Kidney epithelial cell (primary cell): ENCODE measurements around the gene SLC35E4. TPM values are rescaled to one million over a fixed set of nuclear protein-coding genes. Genes with fewer than 3 reads are reported as not detected.

Source experiments
- DNase-seq: peaks from one replicate; pipeline ENCODE4 v3.0.0-alpha.2; 2010; ENCODE audit warnings: low read depth
- H3K27me3 ChIP-seq: 2 replicates; pipeline ENCODE4 v1.6.0; 2011; ENCODE audit warnings: low read length; ENCODE audit not compliant: control insufficient read depth, insufficient read depth
- H3K36me3 ChIP-seq: 2 replicates; pipeline ENCODE4 v1.5.1; 2011; ENCODE audit warnings: low read length; ENCODE audit not compliant: control insufficient read depth, insufficient read depth
- H3K4me3 ChIP-seq: 2 replicates; pipeline ENCODE4 v1.5.1; 2011; ENCODE audit warnings: low read depth, mild to moderate bottlenecking, control low read depth, low read length
- total RNA-seq: library from RNA; depleted of rRNA; stranded (reverse); fragments of >200 nt; gene quantifications from 2 replicates; pipeline ENCODE4 v1.2.3, GENCODE V29; 2015
- TF ChIP-seq, protein P1 (sequence below): IDR thresholded peaks from 2 replicates; pipeline ENCODE4 v1.5.1; 2011; ENCODE audit warnings: mild to moderate bottlenecking, moderate library complexity, low read length, control low read depth, inconsistent platforms; ENCODE audit not compliant: insufficient read depth, poor library complexity, severe bottlenecking

Gene SLC35E4
- total RNA-seq, 1 donor from 2014 or later, result 8.3 TPM

DNA sequence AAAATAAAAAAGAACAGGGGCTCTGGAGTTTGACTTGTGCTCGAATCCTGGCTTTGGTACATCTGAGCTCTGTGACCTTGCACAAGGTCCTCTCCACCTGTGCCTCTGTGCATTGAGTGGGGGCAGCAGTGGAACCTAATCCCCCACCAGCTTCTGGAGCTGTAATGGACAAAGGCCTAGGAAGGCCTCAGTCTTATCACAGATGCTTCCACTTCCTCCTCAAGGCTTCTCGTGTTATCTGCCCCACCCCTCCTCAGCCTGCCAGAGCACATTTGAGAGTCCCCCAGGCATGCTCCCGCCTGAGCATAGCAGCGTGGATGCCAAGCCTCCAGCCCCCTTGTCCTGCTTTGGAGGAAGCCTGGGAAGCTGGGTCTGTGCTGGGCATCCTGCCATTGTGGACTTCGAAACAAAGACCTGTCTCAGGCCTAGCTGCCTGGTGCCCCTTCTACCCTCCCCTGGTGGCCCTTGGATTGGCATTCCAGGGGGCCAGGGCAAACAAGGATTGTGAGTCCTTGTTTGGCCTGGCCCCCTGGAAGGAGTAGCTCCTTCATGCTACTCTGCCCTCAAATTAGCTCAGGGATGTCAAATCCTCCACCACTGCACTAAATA is 15.0 kb downstream of the SLC35E4 start:
- TF ChIP-seq, protein P1, sequence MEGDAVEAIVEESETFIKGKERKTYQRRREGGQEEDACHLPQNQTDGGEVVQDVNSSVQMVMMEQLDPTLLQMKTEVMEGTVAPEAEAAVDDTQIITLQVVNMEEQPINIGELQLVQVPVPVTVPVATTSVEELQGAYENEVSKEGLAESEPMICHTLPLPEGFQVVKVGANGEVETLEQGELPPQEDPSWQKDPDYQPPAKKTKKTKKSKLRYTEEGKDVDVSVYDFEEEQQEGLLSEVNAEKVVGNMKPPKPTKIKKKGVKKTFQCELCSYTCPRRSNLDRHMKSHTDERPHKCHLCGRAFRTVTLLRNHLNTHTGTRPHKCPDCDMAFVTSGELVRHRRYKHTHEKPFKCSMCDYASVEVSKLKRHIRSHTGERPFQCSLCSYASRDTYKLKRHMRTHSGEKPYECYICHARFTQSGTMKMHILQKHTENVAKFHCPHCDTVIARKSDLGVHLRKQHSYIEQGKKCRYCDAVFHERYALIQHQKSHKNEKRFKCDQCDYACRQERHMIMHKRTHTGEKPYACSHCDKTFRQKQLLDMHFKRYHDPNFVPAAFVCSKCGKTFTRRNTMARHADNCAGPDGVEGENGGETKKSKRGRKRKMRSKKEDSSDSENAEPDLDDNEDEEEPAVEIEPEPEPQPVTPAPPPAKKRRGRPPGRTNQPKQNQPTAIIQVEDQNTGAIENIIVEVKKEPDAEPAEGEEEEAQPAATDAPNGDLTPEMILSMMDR, result no peak
- Histone ChIP-seq H3K27me3 (no peaks in the 10 kb centered on the region), H3K36me3 (no peaks in the 10 kb centered on the region), H3K4me3 (no peak overlapping the region)
- DNase-seq, result no peak

DNA sequence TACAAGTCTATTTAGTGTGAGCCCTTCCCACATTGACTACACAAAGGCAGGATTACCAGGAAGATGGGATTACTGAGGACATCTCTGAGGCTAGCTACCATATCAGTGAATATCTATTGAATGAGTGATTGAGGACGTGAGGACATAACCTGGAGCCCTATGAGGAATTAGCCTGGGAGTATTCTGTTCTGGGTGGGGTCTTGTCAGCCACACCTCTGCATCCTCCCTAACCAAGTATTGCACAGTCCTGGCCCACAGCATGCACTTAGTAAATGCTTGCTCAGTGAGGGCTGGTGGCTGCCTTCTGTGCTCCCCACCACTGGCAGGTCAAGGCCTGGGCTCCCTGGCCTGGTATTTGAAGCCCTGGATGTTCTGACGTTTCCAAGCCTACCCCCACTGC is 17.3 kb downstream of the SLC35E4 start:
- Histone ChIP-seq H3K27me3 (no peaks in the 10 kb centered on the region), H3K36me3 (no peaks in the 10 kb centered on the region), H3K4me3 (no peak overlapping the region)
- TF ChIP-seq, protein P1, result no peak
- DNase-seq, result no peak

DNA sequence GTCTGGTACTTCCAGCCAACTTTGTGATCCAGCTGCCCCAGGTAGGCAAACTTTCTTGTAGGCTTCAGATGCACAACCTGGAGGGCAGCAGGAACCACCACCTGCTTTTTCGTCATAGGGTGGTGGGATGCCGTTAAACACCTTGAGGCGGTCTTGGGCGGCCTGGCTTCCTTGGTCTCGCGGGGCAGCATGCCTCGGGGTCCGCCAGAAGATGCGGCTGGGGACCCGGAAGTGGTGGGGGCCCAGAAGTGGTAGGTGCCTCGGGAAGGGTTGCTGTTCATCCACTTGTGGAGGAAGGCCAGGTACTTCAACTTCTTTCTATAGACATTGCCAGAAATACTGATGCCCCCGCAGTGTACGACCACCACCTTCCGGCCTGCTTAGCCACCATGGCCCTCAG is 18.8 kb downstream of the SLC35E4 start:
- no peak for DNase-seq
- Histone ChIP-seq H3K4me3 (no peak overlapping the region), H3K36me3 (no peaks in the 10 kb centered on the region), H3K27me3 (no peaks in the 10 kb centered on the region)
- TF ChIP-seq, protein P1, result no peak

DNA sequence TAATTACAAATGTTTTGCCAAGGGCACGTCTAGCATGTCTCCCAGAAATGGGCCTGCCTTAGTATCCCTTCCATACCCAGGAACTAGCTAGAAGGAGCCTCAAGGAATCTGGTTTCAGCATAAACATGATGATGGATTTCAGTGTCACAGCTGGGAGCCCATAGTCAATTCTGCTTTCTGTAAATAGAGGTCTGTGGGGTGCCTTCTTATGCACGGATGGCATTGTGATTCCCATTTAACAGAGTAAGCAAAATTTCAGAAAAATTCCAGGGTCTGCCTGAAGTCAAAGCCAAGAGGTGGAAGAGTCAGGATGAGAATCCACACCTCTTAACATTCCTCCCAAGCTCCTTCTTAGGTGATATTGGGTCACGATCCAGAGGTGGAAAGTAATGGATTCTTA is 20.0 kb downstream of the SLC35E4 start:
- Histone ChIP-seq H3K27me3 (no peaks in the 10 kb centered on the region), H3K36me3 (no peaks in the 10 kb centered on the region), H3K4me3 (no peak overlapping the region)
- TF ChIP-seq, protein P1, result no peak
- DNase-seq, result no peak

DNA sequence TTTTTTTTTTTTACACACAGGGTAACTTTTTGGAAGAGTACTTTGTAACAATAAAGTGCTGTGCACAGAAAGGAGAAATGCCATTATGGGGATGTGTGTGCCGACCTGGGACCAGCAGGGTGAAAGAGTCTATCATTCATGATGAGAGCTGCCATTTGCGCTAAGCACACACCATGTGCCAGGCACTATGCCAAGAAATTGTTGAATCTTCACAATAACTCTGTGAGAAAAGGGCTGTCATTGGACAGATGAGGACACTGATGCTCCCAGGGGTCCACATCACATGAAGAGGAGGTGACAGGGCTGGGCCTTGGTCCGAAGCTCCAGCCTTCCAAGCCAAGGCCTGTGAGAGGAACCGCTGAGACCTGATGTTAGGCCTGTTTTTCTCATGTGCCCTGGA is 26.5 kb downstream of the SLC35E4 start:
- H3K27me3 ChIP-seq, result no peaks in the 10 kb centered on the region
- no peak overlapping the region for H3K4me3 ChIP-seq
- TF ChIP-seq, protein P1, result no peak

DNA sequence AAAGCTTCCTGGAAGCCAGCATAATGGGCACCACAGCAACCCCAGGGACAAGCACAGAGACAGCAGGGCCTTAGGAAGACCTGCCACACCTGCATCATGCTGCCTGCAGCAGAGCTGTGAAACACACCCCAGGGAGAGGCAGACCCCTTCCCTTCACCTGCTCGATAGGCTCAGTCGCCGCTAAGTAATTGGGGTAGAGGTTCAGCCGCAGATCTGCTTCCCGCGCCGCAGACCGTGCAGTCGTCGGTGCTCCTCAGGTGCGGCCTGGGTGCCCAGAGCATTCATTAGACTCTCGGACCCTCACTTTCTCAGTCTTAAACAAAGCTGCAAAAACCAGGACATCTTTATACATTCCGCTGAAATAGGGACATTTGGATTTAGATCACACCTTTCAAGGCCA is 29.2 kb downstream of the SLC35E4 start:
- peaks cover 2% of the 10 kb centered on the region for H3K27me3 ChIP-seq
- TF ChIP-seq, protein P1, result no peak
- DNase-seq, result no peak

More for the DNA sequence above, 26.5 kb downstream of the SLC35E4 start:
- no peak for DNase-seq
- no peaks in the 10 kb centered on the region for H3K36me3 ChIP-seq

More for the DNA sequence above, 29.2 kb downstream of the SLC35E4 start:
- H3K4me3 ChIP-seq, result no peak overlapping the region
- no peaks in the 10 kb centered on the region for H3K36me3 ChIP-seq
